CD4-positive, alpha-beta T cell treated with Interleukin-15 for 1 hour (primary cell): ENCODE results near the gene MRI1.

Experiments
- DNase-seq: peaks from one replicate; pipeline ENCODE4 v3.0.0-alpha.2; 2020

Gene MRI1

GRCh38 chr19:13795595-13796300, 31.4 kb downstream of the MRI1 start:
- no peak for DNase-seq

GRCh38 chr19:13796301-13797057, 32.2 kb downstream of the MRI1 start:
- peak; percentile 48 for DNase-seq

GRCh38 chr19:13797058-13797440, 32.7 kb downstream of the MRI1 start:
- DNase-seq, result no peak

- DNase-seq, result no peak
Measured at GRCh38 chr19:13797870-13798269, 33.5 kb downstream of the MRI1 start.

- no peak for DNase-seq
Measured at GRCh38 chr19:13799669-13800068, 35.3 kb downstream of the MRI1 start.

GRCh38 chr19:13803038-13803437, 38.7 kb downstream of the MRI1 start:
- no peak for DNase-seq

GRCh38 chr19:13804830-13805683, 40.7 kb downstream of the MRI1 start:
- no peak for DNase-seq

- no peak for DNase-seq
Measured at GRCh38 chr19:13806728-13807127, 42.4 kb downstream of the MRI1 start.

GRCh38 chr19:13807421-13808021, 43.2 kb downstream of the MRI1 start:
- no peak for DNase-seq

- no peak for DNase-seq
Measured at GRCh38 chr19:13808856-13809255, 44.5 kb downstream of the MRI1 start.

- DNase-seq, result no peak
Measured at GRCh38 chr19:13812544-13812943, 48.2 kb downstream of the MRI1 start.

GRCh38 chr19:13813147-13813546, 48.8 kb downstream of the MRI1 start:
- no peak for DNase-seq

- DNase-seq, result no peak
Measured at GRCh38 chr19:13814550-13814949, 50.2 kb downstream of the MRI1 start.

GRCh38 chr19:13817018-13817614, 52.8 kb downstream of the MRI1 start:
- peak; percentile 25 for DNase-seq

GRCh38 chr19:13817615-13818371, 53.5 kb downstream of the MRI1 start:
- DNase-seq, result peak; percentile 74

- DNase-seq, result no peak
Measured at GRCh38 chr19:13819238-13819637, 54.9 kb downstream of the MRI1 start.

GRCh38 chr19:13821292-13821691, 57.0 kb downstream of the MRI1 start:
- DNase-seq, result no peak

GRCh38 chr19:13823256-13823655, 58.9 kb downstream of the MRI1 start:
- no peak for DNase-seq
